HepG2 (cell line): ENCODE measurements around the gene GMPPB. TPM values are rescaled to one million over a fixed set of nuclear protein-coding genes. Genes with fewer than 3 reads are reported as not detected.
"Not testable (repeated sequence)": the region's sequence is repeated elsewhere in the genome, so short reads cannot be mapped to it uniquely, and the experiment has no call there.

ENCODE experiments used
- ATAC-seq: fragments of 200-7000 bp; cut with Tn5 transposase; 3 replicates; pipeline ENCODE4 v1.9.1; 2020; ENCODE audit warnings: mild to moderate bottlenecking, moderate library complexity
- BruUV-seq: library from RNA; stranded (reverse); fragments of 400-500 nt; replicated peaks from 2 replicates; lab custom pipeline; 2021; lab: Mats Ljungman, UMichigan
- CTCF ChIA-PET: fragments of 300-600 bp; formaldehyde crosslinking; extraction: SDS; loops from one replicate; lab custom pipeline; 2021; ENCODE audit warnings: low total read pairs, inconsistent platforms, low intra/inter-chr PET ratio; lab: Yijun Ruan, JAX
- POLR2A ChIA-PET: fragments of 350-600 bp; sonication (Branson Sonifier 250); formaldehyde crosslinking; loops from one replicate; lab custom pipeline; 2020; ENCODE audit warnings: antibody characterized with exemption, inconsistent platforms; lab: Yijun Ruan, JAX
- DNase-seq: peaks from one replicate; pipeline ENCODE4 v3.0.0-alpha.2; 2015; ENCODE audit warnings: low spot score
- FAIRE-seq: peaks from 3 replicates; lab custom pipeline; 2011; peaks lifted over from hg19 to GRCh38; lab: Jason Lieb, UNC
- H2AFZ ChIP-seq: one replicate; pipeline ENCODE4 v1.6.1; 2011; ENCODE audit warnings: low read length, inconsistent platforms
- H3K27ac ChIP-seq: fragments of 300-600 bp; 3 replicates; pipeline ENCODE4 v1.8.0; 2011; ENCODE audit warnings: mixed run types, mild to moderate bottlenecking, mixed read lengths, low read length, inconsistent platforms; ENCODE audit not compliant: insufficient read depth; ENCODE audit errors: extremely low read length
- H3K27me3 ChIP-seq, 2 experiments: fragments of 200-600 bp in 1 of 2; 2 replicates in 1 of 2; 3 replicates in 1 of 2; pipeline versions ENCODE4 v1.6.0 to v1.8.0; 2011; ENCODE audit warnings: low read length in 2 of 2, mild to moderate bottlenecking in 2 of 2, moderate library complexity in 2 of 2, inconsistent platforms in 1 of 2; ENCODE audit not compliant: insufficient read depth in 2 of 2, control insufficient read depth in 1 of 2
- H3K36me3 ChIP-seq, 2 experiments: fragments of 200-600 bp in 1 of 2; replicated peaks in 1 of 2; 2 replicates in 1 of 2; 3 replicates in 1 of 2; pipeline versions ENCODE4 v1.5.1 to v1.8.0; 2011; ENCODE audit warnings: low read length in 2 of 2, inconsistent platforms in 1 of 2; ENCODE audit not compliant: insufficient read depth in 2 of 2, control insufficient read depth in 1 of 2
- H3K4me1 ChIP-seq: 2 replicates; pipeline ENCODE4 v1.5.1; 2012; ENCODE audit warnings: low read length, inconsistent platforms; ENCODE audit not compliant: insufficient read depth
- H3K4me2 ChIP-seq: 2 replicates; pipeline ENCODE4 v1.6.0; 2011; ENCODE audit warnings: low read depth, low read length, inconsistent platforms
- H3K4me3 ChIP-seq, 3 experiments: fragments of 200-600 bp in 1 of 3; sonication (generic), shearing (Covaris generic) in 1 of 3; replicated peaks in 1 of 3; 2 replicates each; pipeline ENCODE4 v1.5.1; 2011 to 2016; ENCODE audit warnings: low read length in 3 of 3, inconsistent platforms in 2 of 3, low read depth in 2 of 3, mild to moderate bottlenecking in 2 of 3, control low read depth in 1 of 3, mixed read lengths in 1 of 3; ENCODE audit not compliant: insufficient read depth in 1 of 3
- H3K79me2 ChIP-seq: one replicate; pipeline ENCODE4 v1.6.1; 2011; ENCODE audit warnings: low read length, inconsistent platforms; ENCODE audit not compliant: insufficient read depth
- H3K9ac ChIP-seq: 2 replicates; pipeline ENCODE4 v1.6.0; 2011; ENCODE audit warnings: mild to moderate bottlenecking, low read depth, low read length, inconsistent platforms; ENCODE audit not compliant: insufficient read depth
- H3K9me3 ChIP-seq: 2 replicates; pipeline ENCODE4 v1.5.1; 2012; ENCODE audit warnings: mild to moderate bottlenecking, low read length
- H4K20me1 ChIP-seq: 2 replicates; pipeline ENCODE4 v1.6.0; 2011; ENCODE audit warnings: inconsistent platforms, mild to moderate bottlenecking, low read length, moderate library complexity; ENCODE audit not compliant: insufficient read depth
- ARID2 ChIP-seq: sonication (generic); formaldehyde crosslinking; IDR thresholded peaks from 2 replicates; pipeline ENCODE4 v1.8.1; 2022; ENCODE audit warnings: mild to moderate bottlenecking, missing genetic modification reagents, borderline replicate concordance
- EED ChIP-seq: sonication (generic); formaldehyde crosslinking; IDR thresholded peaks from 2 replicates; pipeline ENCODE4 v1.5.0; 2020; ENCODE audit warnings: mild to moderate bottlenecking, missing genetic modification reagents
- ELF1 ChIP-seq: sonication (generic); formaldehyde crosslinking; IDR thresholded peaks from 2 replicates; pipeline ENCODE4 v1.4.0; 2020; ENCODE audit warnings: missing genetic modification reagents
- NFKB2 ChIP-seq: sonication (generic); formaldehyde crosslinking; IDR thresholded peaks from 2 replicates; pipeline ENCODE4 v1.4.0; 2020; ENCODE audit warnings: missing genetic modification reagents, borderline replicate concordance
- TBX2 ChIP-seq: sonication (generic); formaldehyde crosslinking; IDR thresholded peaks from 2 replicates; pipeline ENCODE4 v1.5.0; 2020; ENCODE audit warnings: missing genetic modification reagents, mild to moderate bottlenecking, borderline replicate concordance
- ZNF224 ChIP-seq: sonication (generic); formaldehyde crosslinking; IDR thresholded peaks from 2 replicates; pipeline ENCODE4 v1.5.0; 2020; ENCODE audit warnings: mild to moderate bottlenecking, missing genetic modification reagents
- ZNF256 ChIP-seq: sonication (generic); formaldehyde crosslinking; conservative IDR thresholded peaks from 2 replicates; pipeline ENCODE4 v1.4.0; 2020; ENCODE audit warnings: missing genetic modification reagents
- ZNF747 ChIP-seq: sonication (generic); formaldehyde crosslinking; IDR thresholded peaks from 2 replicates; pipeline ENCODE4 v1.8.1; 2023; ENCODE audit warnings: missing genetic modification reagents, mild to moderate bottlenecking, borderline replicate concordance
- WGBS: methylation state at CpG from one replicate; pipeline ENCODE4 v1.1.6; 2017; ENCODE audit warnings: low lambda C conversion rate; 5-methylcytosine and 5-hydroxymethylcytosine counted together
- in situ Hi-C: cut with HindIII; loops from 2 replicates; pipeline ENCODE4 v1.10.0; 2017; ENCODE audit warnings: low pct_unique_long_range_greater_than_20kb; ENCODE audit not compliant: extremely low pct_ligation_motif_present
- intact Hi-C: fragments of 100-400 bp; cut with micrococcal nuclease; formaldehyde crosslinking; loops from one replicate; pipeline ENCODE4 v1.10.0; 2022; ENCODE audit not compliant: unreplicated experiment
- polyA plus RNA-seq, 8 experiments: library from polyadenylated mRNA; depleted of rRNA in 3 of 8; stranded (reverse) in 7 of 8; unstranded in 1 of 8; fragments of >200 nt; fragmentation: Illumina TruSeq in 4 of 8; extraction: Trizol in 4 of 8; gene quantifications; 2 replicates each; pipeline versions ENCODE4 v1.2.1 to v1.2.3, GENCODE V29; 2011 to 2016; ENCODE audit warnings: low read depth in 4 of 8, missing spikeins in 1 of 8, mixed read lengths in 1 of 8; ENCODE audit not compliant: insufficient read depth in 1 of 8
- total RNA-seq, 5 experiments: library from RNA; depleted of rRNA; stranded (reverse); fragments of >200 nt; fragmentation: Illumina TruSeq; extraction: Trizol; gene quantifications; 2 replicates each; pipeline ENCODE4 v1.2.3, GENCODE V29; 2016; ENCODE audit warnings: low read depth in 1 of 5
- TF ChIP-seq, protein P1 (sequence below): IDR thresholded peaks from 2 replicates; pipeline ENCODE4 v1.6.1; 2016
- TF ChIP-seq, protein P2 (sequence below): sonication (generic); formaldehyde crosslinking; IDR thresholded peaks from 2 replicates; pipeline ENCODE4 v1.8.0; 2023; ENCODE audit warnings: mild to moderate bottlenecking, missing genetic modification reagents
- TF ChIP-seq, protein P3 (sequence below): sonication (generic); formaldehyde crosslinking; IDR thresholded peaks from 2 replicates; pipeline ENCODE4 v1.9.0; 2021; ENCODE audit warnings: missing genetic modification reagents, borderline replicate concordance

GMPPB gene
- total and polyA plus RNA-seq, 2 of the 13 experiments (the other 11 are each of a cell fraction or from before 2014, with no cell fraction given), result 6.5 to 23.1 TPM

DNA sequence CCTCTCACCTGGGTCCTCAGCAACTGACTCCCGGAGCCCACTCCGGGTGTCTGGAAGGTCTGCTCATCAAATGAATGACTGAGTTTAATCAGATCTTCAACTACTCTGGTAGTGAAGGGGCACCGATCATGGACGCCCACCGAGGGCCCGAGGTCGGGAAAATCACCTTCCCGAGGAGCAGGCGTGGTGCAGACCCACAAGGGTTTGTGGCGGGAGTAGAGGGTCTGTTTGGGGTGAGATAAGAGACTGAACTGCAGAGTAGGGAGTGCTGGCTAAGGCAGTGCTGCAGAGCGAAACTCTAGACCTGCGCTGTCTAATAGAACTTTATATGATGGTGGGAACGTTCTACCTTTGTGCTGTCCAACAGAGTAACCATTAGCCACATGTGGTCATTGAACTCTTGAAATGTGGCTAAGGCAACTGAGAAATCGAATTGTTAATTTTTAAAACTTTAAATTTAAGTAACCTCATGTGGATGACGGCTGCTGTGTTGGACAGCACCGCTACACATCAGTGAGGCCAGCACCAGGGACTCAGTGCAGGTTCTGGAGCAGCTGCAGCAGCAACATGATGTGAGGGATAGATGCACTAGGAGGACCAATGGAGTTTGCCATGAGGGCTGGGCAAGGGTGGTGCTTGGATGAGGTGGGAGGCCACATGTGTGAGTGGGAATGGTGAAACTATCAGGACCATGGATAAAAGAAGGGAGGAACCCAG lies 33.7 kb downstream of the GMPPB start:
- H2AFZ ChIP-seq, ATAC-seq, BruUV-seq, DNase-seq, CTCF ChIA-PET, FAIRE-seq, H4K20me1 ChIP-seq, H3K9me3 ChIP-seq, in situ Hi-C loops, H3K36me3 ChIP-seq, H3K27me3 ChIP-seq, intact Hi-C loops: not testable (repeated sequence)
- Histone ChIP-seq H3K4me2 (peak overlapping the region; percentile 96), H3K4me3 (peak overlapping the region; percentile 75 to 96 (median 89)), H3K79me2 (peaks cover 44% of the 10 kb centered on the region), H3K4me1 (peaks cover 44% of the 10 kb centered on the region), H3K27ac (peak overlapping the region; percentile 96), H3K9ac (peak overlapping the region; percentile 97)
- TF ChIP-seq EED (CRISPR knock-in tag), result peak; percentile 8; the same call in 1 of the 2 replicates
- peak; percentile 2; the same call in 1 of the 2 replicates for TF ChIP-seq ZNF747 (CRISPR knock-in tag)
- 0 out of 2 replicates have a peak, but pooled peaks have one; percentile 14 for TF ChIP-seq ZNF224
- WGBS, result 7% methylated on average over 14 of the region's 16 CpGs
- POLR2A ChIA-PET, result interaction anchor here (1.9 to 2.3 kb wide), 3 partner anchors 17 to 240 kb away, joined by 4 to 18 read pairs (median 5); partner anchors contain the start of gene MON1A

DNA sequence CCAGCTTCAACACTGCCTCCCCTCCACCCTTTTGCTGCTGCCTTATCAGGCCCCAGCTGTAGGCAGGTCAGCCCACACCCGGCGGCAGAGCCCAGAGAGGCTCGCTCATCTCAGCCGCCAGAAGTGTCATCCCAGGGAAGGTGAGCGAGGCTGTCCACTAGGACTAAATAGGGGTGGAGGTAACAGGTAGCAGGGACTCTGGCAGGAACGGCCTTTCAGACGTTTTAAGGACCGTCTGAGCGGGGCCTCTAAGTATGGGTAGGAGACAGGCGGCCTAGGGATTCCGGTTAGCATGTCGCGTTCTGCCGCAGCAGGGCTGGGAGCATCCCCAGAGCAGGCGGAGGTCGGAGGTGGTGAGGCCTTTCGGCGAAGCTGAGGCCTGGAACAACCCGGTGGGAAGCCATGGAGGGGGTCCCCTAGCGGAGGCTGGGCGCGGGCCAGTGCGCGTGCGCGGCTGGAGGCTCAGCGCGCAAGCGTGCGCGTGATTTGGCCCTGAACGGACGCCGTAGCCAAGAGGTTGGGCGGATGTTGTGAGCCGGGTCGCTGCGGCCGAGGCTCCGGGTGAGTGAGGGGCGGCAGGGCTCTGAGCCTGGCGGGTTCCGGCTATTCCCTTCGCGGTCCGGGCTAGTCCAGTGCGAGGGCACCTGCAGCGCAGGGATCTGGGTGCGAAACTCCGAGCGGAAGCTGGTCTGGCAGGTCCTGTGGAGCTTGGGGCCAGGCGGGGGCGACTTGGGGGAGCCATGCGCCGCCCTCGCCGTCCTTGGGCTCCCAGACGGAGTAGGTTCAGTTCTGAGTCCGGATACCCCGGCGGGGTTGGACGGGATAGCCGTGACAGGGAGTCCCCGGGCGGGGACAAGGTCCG lies 34.5 kb downstream of the GMPPB start, which contains the start of the genes MST1 and RNF123:
Gene MST1, minus strand, starts transcription at position 429 of the 862 bp plus-strand sequence. CDS start 783 bp downstream, outside the sequence.
Gene RNF123, plus strand, starts transcription at position 512 of the 862 bp plus-strand sequence. CDS start 1,609 bp downstream, outside the sequence.
- in situ Hi-C loops, result no loop called here
- BruUV-seq, result TSS peak; percentile 74
- TF ChIP-seq, protein P1, sequence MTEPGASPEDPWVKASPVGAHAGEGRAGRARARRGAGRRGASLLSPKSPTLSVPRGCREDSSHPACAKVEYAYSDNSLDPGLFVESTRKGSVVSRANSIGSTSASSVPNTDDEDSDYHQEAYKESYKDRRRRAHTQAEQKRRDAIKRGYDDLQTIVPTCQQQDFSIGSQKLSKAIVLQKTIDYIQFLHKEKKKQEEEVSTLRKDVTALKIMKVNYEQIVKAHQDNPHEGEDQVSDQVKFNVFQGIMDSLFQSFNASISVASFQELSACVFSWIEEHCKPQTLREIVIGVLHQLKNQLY (CRISPR knock-in tag), result no peak; the same call in 1 of the 2 replicates
- TF ChIP-seq NFKB2, result peak; percentile 41; the same call in 1 of the 2 replicates
- no peak for TF ChIP-seq ARID2 (CRISPR knock-in tag)
- TF ChIP-seq ELF1 (CRISPR knock-in tag), result peak; percentile 76
- TF ChIP-seq, protein P2, sequence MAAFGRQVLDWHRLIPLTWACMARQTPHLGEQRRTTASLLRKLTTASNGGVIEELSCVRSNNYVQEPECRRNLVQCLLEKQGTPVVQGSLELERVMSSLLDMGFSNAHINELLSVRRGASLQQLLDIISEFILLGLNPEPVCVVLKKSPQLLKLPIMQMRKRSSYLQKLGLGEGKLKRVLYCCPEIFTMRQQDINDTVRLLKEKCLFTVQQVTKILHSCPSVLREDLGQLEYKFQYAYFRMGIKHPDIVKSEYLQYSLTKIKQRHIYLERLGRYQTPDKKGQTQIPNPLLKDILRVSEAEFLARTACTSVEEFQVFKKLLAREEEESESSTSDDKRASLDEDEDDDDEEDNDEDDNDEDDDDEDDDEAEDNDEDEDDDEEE (CRISPR knock-in tag), result peak; percentile 86; the same call in 1 of the 2 replicates
- TF ChIP-seq, protein P3, sequence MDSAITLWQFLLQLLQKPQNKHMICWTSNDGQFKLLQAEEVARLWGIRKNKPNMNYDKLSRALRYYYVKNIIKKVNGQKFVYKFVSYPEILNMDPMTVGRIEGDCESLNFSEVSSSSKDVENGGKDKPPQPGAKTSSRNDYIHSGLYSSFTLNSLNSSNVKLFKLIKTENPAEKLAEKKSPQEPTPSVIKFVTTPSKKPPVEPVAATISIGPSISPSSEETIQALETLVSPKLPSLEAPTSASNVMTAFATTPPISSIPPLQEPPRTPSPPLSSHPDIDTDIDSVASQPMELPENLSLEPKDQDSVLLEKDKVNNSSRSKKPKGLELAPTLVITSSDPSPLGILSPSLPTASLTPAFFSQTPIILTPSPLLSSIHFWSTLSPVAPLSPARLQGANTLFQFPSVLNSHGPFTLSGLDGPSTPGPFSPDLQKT (CRISPR knock-in tag), result no peak
- TF ChIP-seq ZNF256, result no peak
- peak; percentile 73 for TF ChIP-seq TBX2 (CRISPR knock-in tag)

More for the DNA sequence above, 34.5 kb downstream of the GMPPB start, which contains the start of the genes MST1 and RNF123:
- H3K27me3 ChIP-seq, result no peaks in the 10 kb centered on the region; a peak in 1 of 5 replicates
- H3K4me1 ChIP-seq, result peaks cover 47% of the 10 kb centered on the region
- peaks cover 42% of the 10 kb centered on the region for H3K79me2 ChIP-seq
- ChIA-PET CTCF (no interaction called here), POLR2A (interaction anchor here (1.7 to 2.3 kb wide), 5 partner anchors 16 to 240 kb away, joined by 4 to 18 read pairs (median 5); partner anchors contain the start of genes DAG1 and MON1A)
- peaks cover 9% of the 10 kb centered on the region; the same call in 1 of the 2 replicates for H4K20me1 ChIP-seq
- intact Hi-C loops, result no loop called here
- H3K4me2 ChIP-seq, result peak within 1 kb of the TSS; percentile 96
- peak; percentile 86 for DNase-seq
- no peaks in the 10 kb centered on the region for H3K9me3 ChIP-seq
- peak within 1 kb of the TSS; percentile 97 for H3K9ac ChIP-seq
- ATAC-seq, result peak; percentile 60
- no peak for FAIRE-seq
- peak within 1 kb of the TSS; percentile 75 to 96 (median 89) for H3K4me3 ChIP-seq
- H3K36me3 ChIP-seq, result peaks cover 2 to 4% of the 10 kb centered on the region in 2 experiments; a peak in 2 of 5 replicates
- 0% methylated on average over 23 of the region's 66 CpGs for WGBS
- peak within 1 kb of the TSS; percentile 96 for H3K27ac ChIP-seq
- H2AFZ ChIP-seq, result no peak within 1 kb of the TSS
